Psoas muscle (tissue), 8 donors: Measurements from ENCODE around the gene IQSEC3. TPM values are rescaled to one million over a fixed set of nuclear protein-coding genes. Genes with fewer than 3 reads are reported as not detected.

Source experiments
- ATAC-seq, 4 donors: fragments of 200-7000 bp; cut with Tn5 transposase; one replicate each; pipeline ENCODE4 v1.9.1; 2020; ENCODE audit warnings: moderate library complexity in 3 of 4, mild to moderate bottlenecking in 2 of 4
- DNase-seq, 2 donors: peaks; one replicate each; pipeline ENCODE4 v3.0.0-alpha.2; 2020
- H3K27ac ChIP-seq: fragments of 200-600 bp; one replicate; pipeline ENCODE4 v1.8.0; 2022
- H3K27me3 ChIP-seq, 3 donors: fragments of 200-600 bp in 1 of 3; one replicate each; pipeline versions ENCODE4 v1.6.1 to v1.8.0; 2013 to 2022; ENCODE audit warnings: low read length in 2 of 3, mild to moderate bottlenecking in 2 of 3, moderate library complexity in 1 of 3; ENCODE audit not compliant: insufficient read depth in 3 of 3
- H3K36me3 ChIP-seq, 2 donors: fragments of 200-600 bp in 1 of 2; one replicate each; pipeline versions ENCODE4 v1.6.1 to v1.8.0; 2013 to 2022; ENCODE audit warnings: low read depth in 1 of 2, mild to moderate bottlenecking in 1 of 2, moderate library complexity in 1 of 2; ENCODE audit not compliant: insufficient read depth in 1 of 2
- H3K4me1 ChIP-seq: fragments of 200-600 bp; one replicate; pipeline ENCODE4 v1.8.0; 2022
- H3K4me3 ChIP-seq: fragments of 200-600 bp; one replicate; pipeline ENCODE4 v1.8.0; 2022; ENCODE audit warnings: mild to moderate bottlenecking
- H3K9me3 ChIP-seq: fragments of 200-600 bp; one replicate; pipeline ENCODE4 v1.8.0; 2022
- CTCF ChIP-seq: fragments of 200-600 bp; IDR thresholded peaks from one replicate; pipeline ENCODE4 v1.8.0; 2022; ENCODE audit warnings: antibody characterized with exemption
- WGBS, 3 donors: extraction: QIAGEN DNeasy Blood & Tissue Kit; methylation state at CpG; one replicate each; pipeline versions ENCODE4 v1.1.6 to v1.1.7; 2013; 5-methylcytosine and 5-hydroxymethylcytosine counted together
- intact Hi-C, 2 donors: fragments of 100-400 bp; cut with DNase I; formaldehyde crosslinking; loops; one replicate each; pipeline versions ENCODE4 v1.11.0 to v1.14.2; 2022
- polyA plus RNA-seq, 3 donors: library from polyadenylated mRNA; stranded (reverse); fragments of 200-250 nt; gene quantifications; one replicate each; pipeline ENCODE4 v1.2.3, GENCODE V29; 2013
- total RNA-seq, 4 donors: library from RNA; stranded (reverse); fragmentation: NEBNext Ultra II Directional in 2 of 4; extraction: Animal tissue kit (Norgen Biotek cat#: 25700) in 2 of 4; gene quantifications; one replicate each; pipeline versions ENCODE4 v1.2.1 to v1.2.4, GENCODE V29; 2021 to 2023
- donor health status: healthy with polysubstance abuse.
- donor health status: DM: no; HTN: no; CAD: no; lungs with moderate emphysema.
- donor health status: Bipolar disorder and iron deficiency.
- donor health status: healthy.
- donor health status: DM: yes; HTN: yes; CAD: no.
- donor health status: DM: no; HTN: no; CAD: no.
- donor health status: DM: no; HTN: no; CAD: no.
- donor health status: DM: yes; HTN: yes; CAD: no.

IQSEC3 gene
- total and polyA plus RNA-seq, 7 donors = 0.23 to 1.8 (median 0.58) TPM

- DNase-seq = no peak
- Histone ChIP-seq H3K27me3 (peaks cover 0 to 41% (median 5%) of the 10 kb centered on the region in 3 donors), H3K9me3 (no peaks in the 10 kb centered on the region), H3K27ac (no peak overlapping the region), H3K36me3 (no peaks in the 10 kb centered on the region), H3K4me1 (no peaks in the 10 kb centered on the region), H3K4me3 (no peak overlapping the region)
- no peak for ATAC-seq
- WGBS, 3 donors = 85 to 89% (median 88%) methylated on average over 5 of the region's 5 CpGs
- no peak for TF ChIP-seq CTCF
- intact Hi-C loops = no loop called here
Observed at GRCh38 chr12:78981-79380, 12.4 kb downstream of the IQSEC3 start.

- Histone ChIP-seq H3K27me3 (peaks cover 0 to 41% (median 5%) of the 10 kb centered on the region in 3 donors), H3K4me1 (no peaks in the 10 kb centered on the region), H3K4me3 (no peak overlapping the region), H3K27ac (no peak overlapping the region), H3K9me3 (no peaks in the 10 kb centered on the region), H3K36me3 (no peaks in the 10 kb centered on the region)
- DNase-seq = no peak
- TF ChIP-seq CTCF = no peak
- intact Hi-C loops = no loop called here
- ATAC-seq = no peak
- 61 to 68% (median 64%) methylated on average over 6 of the region's 6 CpGs for WGBS, 3 donors
Observed at GRCh38 chr12:80681-81190, 14.2 kb downstream of the IQSEC3 start.

GRCh38 chr12:82740-83139 lies 16.2 kb downstream of the IQSEC3 start:
- Histone ChIP-seq H3K36me3 (no peaks in the 10 kb centered on the region), H3K4me3 (no peak overlapping the region), H3K9me3 (no peaks in the 10 kb centered on the region), H3K4me1 (no peaks in the 10 kb centered on the region), H3K27me3 (peaks cover 0 to 32% (median 5%) of the 10 kb centered on the region in 3 donors), H3K27ac (no peak overlapping the region)
- TF ChIP-seq CTCF = no peak
- intact Hi-C loops = no loop called here
- WGBS, 3 donors = 65 to 69% (median 68%) methylated on average over 7 of the region's 7 CpGs
- DNase-seq = no peak
- ATAC-seq = no peak

- H3K36me3 ChIP-seq = no peaks in the 10 kb centered on the region
- peak in 2 of 4 donors; percentile 51 to 57 for ATAC-seq
- peaks cover 0 to 29% (median 2%) of the 10 kb centered on the region in 3 donors for H3K27me3 ChIP-seq
- H3K4me3 ChIP-seq = no peak overlapping the region
- no peaks in the 10 kb centered on the region for H3K9me3 ChIP-seq
- 22% methylated on average over 6 of the region's 6 CpGs for WGBS, 3 donors
- DNase-seq = peak in 1 of 2 donors; percentile 29
- no peaks in the 10 kb centered on the region for H3K4me1 ChIP-seq
- no peak overlapping the region for H3K27ac ChIP-seq
- intact Hi-C loops = no loop called here
- TF ChIP-seq CTCF = no peak
Observed at GRCh38 chr12:84056-84455, 17.5 kb downstream of the IQSEC3 start.

GRCh38 chr12:85191-85666 lies 18.7 kb downstream of the IQSEC3 start:
- TF ChIP-seq CTCF = no peak
- Histone ChIP-seq H3K9me3 (no peaks in the 10 kb centered on the region), H3K27ac (no peak overlapping the region), H3K4me3 (no peak overlapping the region), H3K4me1 (no peaks in the 10 kb centered on the region), H3K27me3 (peaks cover 0 to 17% (median 0%) of the 10 kb centered on the region in 3 donors), H3K36me3 (no peaks in the 10 kb centered on the region)
- DNase-seq = no peak
- intact Hi-C loops = no loop called here
- WGBS, 3 donors = 27 to 45% (median 37%) methylated on average over 9 of the region's 9 CpGs
- peak in 2 of 4 donors; percentile 16 to 25 for ATAC-seq
